K562 (cell line): ENCODE measurements around the gene CBFA2T3. TPM values are rescaled to one million over a fixed set of nuclear protein-coding genes. Genes with fewer than 3 reads are reported as not detected.

Experiments used
- ATAC-seq: fragments of 200-7000 bp; cut with Tn5 transposase; 3 replicates; pipeline ENCODE4 v1.9.1; 2020; ENCODE audit warnings: moderate library complexity
- BruUV-seq: library from RNA; stranded (reverse); fragments of 400-500 nt; replicated peaks from 2 replicates; lab custom pipeline; 2021; lab: Mats Ljungman, UMichigan
- CTCF ChIA-PET: fragments of 300-600 bp; formaldehyde crosslinking; extraction: SDS; loops from one replicate; lab custom pipeline; 2021; ENCODE audit warnings: low intra/inter-chr PET ratio; lab: Yijun Ruan, JAX
- POLR2A ChIA-PET: fragments of 300-600, 350-650 bp; sonication (Branson Sonifier 250); formaldehyde crosslinking; extraction: SDS; loops from one replicate; lab custom pipeline; 2021; ENCODE audit warnings: antibody characterized with exemption, inconsistent platforms; lab: Yijun Ruan, JAX
- DNase-seq, 4 experiments: peaks; one replicate each; pipeline versions ENCODE4 v3.0.0 to v3.0.0-alpha.2; 2011 to 2018; ENCODE audit warnings: low spot score in 3 of 4, mixed read lengths in 3 of 4; ENCODE audit errors: extremely low read depth in 1 of 4
- FAIRE-seq: peaks from 2 replicates; lab custom pipeline; 2011; peaks lifted over from hg19 to GRCh38; lab: Jason Lieb, UNC
- H2AFZ ChIP-seq: 2 replicates; pipeline ENCODE4 v1.6.0; 2011; ENCODE audit warnings: low read depth, low read length, control low read depth, inconsistent platforms
- H3K27ac ChIP-seq: fragments of 200-600 bp; 3 replicates; pipeline ENCODE4 v1.8.0; 2011; ENCODE audit warnings: low read depth, mild to moderate bottlenecking, control low read depth, inconsistent platforms, low read length, moderate library complexity, mixed read lengths; ENCODE audit errors: extremely low read depth
- H3K27me3 ChIP-seq, 2 experiments: fragments of 300-600 bp in 1 of 2; 2 replicates in 1 of 2; 3 replicates in 1 of 2; pipeline versions ENCODE4 v1.6.0 to v1.8.0; 2011; ENCODE audit warnings: inconsistent platforms in 2 of 2, low read length in 2 of 2, mild to moderate bottlenecking in 1 of 2, mixed read lengths in 1 of 2, moderate library complexity in 1 of 2; ENCODE audit not compliant: control insufficient read depth in 2 of 2, insufficient read depth in 2 of 2
- H3K36me3 ChIP-seq: fragments of 300-600 bp; 3 replicates; pipeline ENCODE4 v1.8.0; 2011; ENCODE audit warnings: mild to moderate bottlenecking, low read length, inconsistent platforms; ENCODE audit not compliant: control insufficient read depth, insufficient read depth
- H3K4me1 ChIP-seq, 2 experiments: fragments of 200-600 bp in 1 of 2; replicated peaks in 1 of 2; 2 replicates in 1 of 2; 3 replicates in 1 of 2; pipeline versions ENCODE4 v1.5.1 to v1.8.0; 2011; ENCODE audit warnings: inconsistent platforms in 2 of 2, low read length in 2 of 2, mild to moderate bottlenecking in 1 of 2, mixed read lengths in 1 of 2, moderate library complexity in 1 of 2; ENCODE audit not compliant: control insufficient read depth in 2 of 2, insufficient read depth in 2 of 2
- H3K4me2 ChIP-seq: 2 replicates; pipeline ENCODE4 v1.6.1; 2011; ENCODE audit warnings: low read length, control low read depth, inconsistent platforms, mixed read lengths; ENCODE audit not compliant: insufficient read depth
- H3K4me3 ChIP-seq: fragments of 200-600 bp; sonication (generic), shearing (Covaris generic); 2 replicates; pipeline ENCODE4 v1.5.1; 2016; ENCODE audit warnings: control low read depth, inconsistent platforms
- H3K79me2 ChIP-seq: fragments of 200-600 bp; 3 replicates; pipeline ENCODE4 v1.8.0; 2011; ENCODE audit warnings: low read length, inconsistent platforms; ENCODE audit not compliant: control insufficient read depth, insufficient read depth
- H3K9ac ChIP-seq, 2 experiments: 2 replicates each; pipeline versions ENCODE4 v1.6.0 to v1.6.1; 2011; ENCODE audit warnings: low read depth in 2 of 2, low read length in 2 of 2, control low read depth in 1 of 2, inconsistent platforms in 1 of 2, mild to moderate bottlenecking in 1 of 2, mixed read lengths in 1 of 2; ENCODE audit not compliant: insufficient read depth in 1 of 2
- H3K9me1 ChIP-seq: one replicate; pipeline ENCODE4 v1.6.0; 2011; ENCODE audit warnings: inconsistent platforms, mild to moderate bottlenecking, low read length, moderate library complexity; ENCODE audit not compliant: control insufficient read depth, insufficient read depth
- H3K9me3 ChIP-seq: replicated peaks from 2 replicates; pipeline ENCODE4 v1.5.1; 2011; ENCODE audit warnings: low read depth, low read length, inconsistent platforms; ENCODE audit not compliant: control insufficient read depth, insufficient read depth
- H4K20me1 ChIP-seq: replicated peaks from 2 replicates; pipeline ENCODE4 v1.6.1; 2011; ENCODE audit warnings: low read length, inconsistent platforms, mixed read lengths; ENCODE audit not compliant: control insufficient read depth, insufficient read depth
- IFI16 ChIP-seq: fragments of 250-450 bp; sonication (Bioruptor Pico); IDR thresholded peaks from 2 replicates; pipeline ENCODE4 v2.1.2; 2022; ENCODE audit warnings: mild to moderate bottlenecking, inconsistent platforms
- KDM4B ChIP-seq, 2 experiments: fragments of 450-650 bp in 1 of 2; sonication (generic) in 1 of 2; IDR thresholded peaks; 2 replicates each; pipeline ENCODE4 v1.6.1; 2016 to 2017; ENCODE audit warnings: borderline replicate concordance in 2 of 2, antibody characterized with exemption in 1 of 2, low read depth in 1 of 2, mild to moderate bottlenecking in 1 of 2
- MTF1 ChIP-seq: fragments of 250-450 bp; sonication (Bioruptor Pico); IDR thresholded peaks from 2 replicates; pipeline ENCODE4 v1.9.0; 2021; ENCODE audit warnings: moderate library complexity, mild to moderate bottlenecking, inconsistent platforms, borderline replicate concordance
- POLR2AphosphoS2 ChIP-seq: IDR thresholded peaks from 2 replicates; pipeline ENCODE4 v1.6.1; 2012; ENCODE audit warnings: low read length, improper control_type of control experiment
- POLR2G ChIP-seq: fragments of 200-400 bp; formaldehyde crosslinking; IDR thresholded peaks from 2 replicates; pipeline ENCODE4 v1.6.1; 2017; ENCODE audit warnings: low read depth, mild to moderate bottlenecking, antibody characterized with exemption, low read length, moderate library complexity
- ZNF121 ChIP-seq: sonication (generic); formaldehyde crosslinking; conservative IDR thresholded peaks from 2 replicates; pipeline ENCODE4 v1.8.0; 2022; ENCODE audit warnings: missing genetic modification reagents
- WGBS: fragments of 100-300 bp; shearing (Covaris generic); methylation state at CpG from one replicate; pipeline ENCODE4 v1.1.6; 2016; ENCODE audit warnings: low coverage, mixed read lengths; ENCODE audit not compliant: insufficient coverage; ENCODE audit errors: missing lambda C conversion rate; 5-methylcytosine and 5-hydroxymethylcytosine counted together
- in situ Hi-C: fragments of 300-500 bp; cut with MboI; formaldehyde crosslinking; loops from 4 replicates; pipeline ENCODE4 v1.15.0; 2018; ENCODE audit warnings: inconsistent platforms, mixed read lengths
- intact Hi-C: fragments of 100-400 bp; cut with micrococcal nuclease; formaldehyde crosslinking; loops from 2 replicates; pipeline ENCODE4 v1.14.2; 2022
- polyA plus RNA-seq, 8 experiments: library from polyadenylated mRNA; depleted of rRNA in 4 of 8; stranded (reverse) in 5 of 8; unstranded in 3 of 8; fragments of >200 nt; fragmentation: Nextera tagmentation in 2 of 8; fragmentation: Illumina TruSeq in 1 of 8; extraction: Ambion mirVana in 2 of 8; extraction: Trizol in 1 of 8; gene quantifications; 2 replicates each; pipeline versions ENCODE4 v1.2.1 to v1.2.3, GENCODE V29; 2011 to 2014; ENCODE audit warnings: inconsistent platforms in 1 of 8, missing spikeins in 1 of 8
- total RNA-seq, 7 experiments: library from RNA; depleted of rRNA in 6 of 7; stranded (reverse); fragments of >200 nt in 6 of 7; fragmentation: Illumina TruSeq in 2 of 7; extraction: Trizol in 2 of 7; gene quantifications; 2 replicates each; pipeline versions ENCODE4 v1.2.1 to v1.2.3, GENCODE V29; 2011 to 2021; ENCODE audit warnings: low replicate concordance in 1 of 7

Gene CBFA2T3
- total and polyA plus RNA-seq, 9 of the 15 experiments (the other 6 are each of a cell fraction or from before 2014, with no cell fraction given): 2.3 to 145 (median 6.7) TPM

DNA sequence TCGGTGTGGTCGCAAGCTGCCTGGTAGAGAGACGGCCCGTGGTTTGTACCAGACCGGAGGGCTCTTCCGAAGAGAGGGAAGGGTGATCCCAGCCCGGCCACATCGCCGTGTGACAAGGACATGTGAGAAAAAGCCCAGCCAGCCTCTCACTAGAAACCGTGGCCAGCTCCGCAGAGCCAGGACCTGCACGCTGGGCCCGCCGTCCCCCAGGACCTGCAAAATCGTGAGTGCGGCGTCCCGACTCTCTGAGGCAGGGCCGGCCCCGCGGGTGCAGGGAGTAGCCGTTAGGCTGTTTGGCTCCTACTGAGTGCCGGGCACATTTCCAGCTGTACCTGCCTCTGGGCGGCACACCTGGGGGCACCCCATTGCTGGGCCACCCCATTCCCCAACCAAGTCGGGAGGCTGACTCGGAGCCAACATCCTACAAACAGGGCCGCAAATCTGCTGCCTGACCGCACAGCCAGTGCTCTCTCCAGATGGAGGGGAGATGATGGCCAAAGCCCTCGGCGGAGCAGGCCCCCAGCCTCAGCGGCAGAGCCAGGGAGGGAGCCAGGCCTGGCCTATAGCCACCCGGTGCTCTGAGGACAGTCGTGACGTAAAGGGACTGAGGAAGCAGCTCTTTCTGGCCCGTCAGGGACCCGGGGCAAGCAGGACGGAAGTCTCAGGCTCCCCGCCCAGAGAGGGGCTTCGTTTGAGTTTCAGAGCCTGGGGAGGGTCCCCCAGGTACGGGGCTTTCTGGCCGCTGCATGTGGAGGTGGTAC lies 76.9 kb downstream of the CBFA2T3 start:
- H3K27me3 ChIP-seq: no peaks in the 10 kb centered on the region
- H3K27ac ChIP-seq: no peak overlapping the region
- in situ Hi-C loops: no loop called here
- peaks cover 99% of the 10 kb centered on the region; the same call in 2 of the 3 replicates for H3K36me3 ChIP-seq
- no peak overlapping the region for H3K4me3 ChIP-seq
- H3K4me1 ChIP-seq: peaks cover 1 to 71% of the 10 kb centered on the region in 2 experiments; a peak in 2 of 5 replicates
- ATAC-seq: no peak
- no peaks in the 10 kb centered on the region for H3K9me3 ChIP-seq
- H3K9ac ChIP-seq: peak overlapping the region in 1 of 2 experiments; percentile 9; a peak in 1 of 4 replicates
- H4K20me1 ChIP-seq: peaks cover 24% of the 10 kb centered on the region
- CTCF ChIA-PET: no interaction called here
- 94% methylated on average over 37 of the region's 41 CpGs for WGBS
- no peak overlapping the region for H3K4me2 ChIP-seq
- peaks cover 4% of the 10 kb centered on the region for H3K9me1 ChIP-seq
- BruUV-seq: no TSS peak
- no peak overlapping the region for H2AFZ ChIP-seq
- no peak for DNase-seq
- no peak for TF ChIP-seq IFI16
- no peak for TF ChIP-seq ZNF121 (CRISPR knock-in tag)
- no peak for TF ChIP-seq MTF1
- TF ChIP-seq POLR2G: peak; percentile 19
- no peak for TF ChIP-seq KDM4B (IDR thresholded peaks at IDR 0.05; ENCODE audit: borderline replicate concordance in 2 of 2, low read depth in 1 of 2)
- TF ChIP-seq POLR2AphosphoS2: no peak
- peaks cover 64% of the 10 kb centered on the region for H3K79me2 ChIP-seq
- intact Hi-C loops: no loop called here
- no peak for FAIRE-seq
- POLR2A ChIA-PET: interaction anchor here (0.6 to 1.0 kb wide), 3 partner anchors 12 to 168 kb away, joined by 3 read pairs; no protein-coding TSS in a partner anchor
